Astrocyte of the hippocampus (primary cell): Measurements from ENCODE around the gene ZMYND8.
"Not testable (repeated sequence)": the region's sequence is repeated elsewhere in the genome, so short reads cannot be mapped to it uniquely, and the experiment has no call there.

Experiments used
- DNase-seq: peaks from one replicate; pipeline ENCODE4 v3.0.0; 2011; ENCODE audit warnings: low read depth, low spot score

Gene ZMYND8

DNA sequence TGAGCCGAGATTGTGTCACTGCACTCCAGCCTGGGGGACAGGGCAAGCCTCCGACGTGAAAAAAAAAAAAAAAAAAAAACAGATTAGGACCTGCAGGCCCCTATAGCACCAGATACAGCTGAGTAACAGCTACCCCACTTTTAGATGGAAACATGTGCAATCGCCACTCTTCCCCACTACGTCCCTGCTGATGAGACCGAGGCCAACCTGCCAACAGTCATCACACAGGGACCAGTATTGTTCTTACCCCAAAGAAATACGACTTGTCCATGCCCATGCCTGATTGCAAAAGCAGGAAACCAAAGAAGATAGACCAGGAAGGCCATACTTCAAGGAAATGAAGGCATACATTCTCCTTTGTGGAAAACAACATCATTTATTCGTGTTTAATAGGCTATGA is 45.8 kb downstream of the ZMYND8 start:
- DNase-seq: no peak

DNA sequence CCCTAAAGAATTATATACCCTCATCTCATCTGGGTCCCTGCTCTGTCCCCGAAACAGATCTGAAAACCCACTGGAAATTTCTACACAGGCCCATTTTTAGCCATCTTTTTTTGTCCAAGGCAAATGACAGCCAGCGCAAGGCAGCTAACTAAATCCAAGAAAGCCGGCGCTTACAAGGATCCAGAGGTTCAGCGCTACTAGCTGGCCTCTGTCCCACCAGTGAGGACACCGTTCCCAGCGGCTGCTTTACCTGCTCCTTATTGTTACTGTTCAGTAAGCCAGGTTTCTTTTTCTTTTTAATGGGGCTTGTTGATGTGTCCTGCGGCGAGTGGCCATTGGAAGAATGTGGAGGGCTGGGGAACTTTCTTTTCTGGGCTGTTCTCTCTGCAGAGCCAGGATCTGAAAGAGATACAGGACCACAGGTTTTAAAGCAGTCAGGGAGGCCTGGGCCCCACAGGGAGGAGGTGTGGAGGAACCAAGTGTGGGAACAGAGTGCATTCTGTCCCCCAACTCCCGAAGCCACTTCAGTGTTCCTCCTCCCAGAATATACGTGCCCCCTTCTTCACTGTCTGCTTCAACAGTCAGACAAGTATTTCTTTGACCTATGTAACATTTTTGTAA is 46.6 kb downstream of the ZMYND8 start:
- no peak for DNase-seq

DNA sequence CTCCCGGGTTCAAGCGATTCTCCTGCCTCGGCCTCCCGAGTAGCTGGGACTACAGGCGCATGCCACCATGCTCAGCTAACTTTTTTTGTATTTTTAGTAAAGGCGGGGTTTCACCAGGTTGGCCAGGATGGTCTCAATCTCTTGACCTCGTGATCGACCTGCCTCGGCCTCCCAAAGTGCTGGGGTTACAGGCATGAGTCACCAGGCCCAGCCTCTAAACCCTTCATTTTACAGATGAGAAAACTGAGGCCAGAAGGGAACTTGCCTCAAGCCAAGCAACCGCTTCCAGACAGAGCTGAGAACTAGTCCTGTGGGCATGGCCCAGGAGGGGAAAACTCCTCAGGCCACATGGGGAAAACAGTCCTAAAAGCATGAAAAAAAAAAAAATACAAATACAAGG is 47.1 kb downstream of the ZMYND8 start:
- no peak for DNase-seq

DNA sequence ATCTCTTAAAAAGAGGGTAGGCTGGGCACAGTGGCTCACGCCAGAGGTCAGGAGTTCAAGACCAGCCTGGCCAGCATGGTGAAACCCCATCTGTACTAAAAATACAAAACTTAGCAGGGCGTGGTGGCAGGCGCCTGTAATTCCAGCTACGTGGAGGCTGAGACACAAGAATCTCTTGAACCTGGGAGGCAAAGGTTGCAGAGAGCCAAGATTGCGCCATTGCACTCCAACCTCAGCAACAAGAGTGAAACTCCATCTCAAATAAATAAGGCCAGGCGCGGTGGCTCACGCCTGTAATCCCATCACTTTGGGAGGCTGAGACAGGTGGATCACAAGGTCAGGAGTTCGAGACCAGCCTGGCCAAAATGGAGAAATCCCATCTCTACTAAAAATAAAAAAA is 48.9 kb downstream of the ZMYND8 start:
- DNase-seq: not testable (repeated sequence)

DNA sequence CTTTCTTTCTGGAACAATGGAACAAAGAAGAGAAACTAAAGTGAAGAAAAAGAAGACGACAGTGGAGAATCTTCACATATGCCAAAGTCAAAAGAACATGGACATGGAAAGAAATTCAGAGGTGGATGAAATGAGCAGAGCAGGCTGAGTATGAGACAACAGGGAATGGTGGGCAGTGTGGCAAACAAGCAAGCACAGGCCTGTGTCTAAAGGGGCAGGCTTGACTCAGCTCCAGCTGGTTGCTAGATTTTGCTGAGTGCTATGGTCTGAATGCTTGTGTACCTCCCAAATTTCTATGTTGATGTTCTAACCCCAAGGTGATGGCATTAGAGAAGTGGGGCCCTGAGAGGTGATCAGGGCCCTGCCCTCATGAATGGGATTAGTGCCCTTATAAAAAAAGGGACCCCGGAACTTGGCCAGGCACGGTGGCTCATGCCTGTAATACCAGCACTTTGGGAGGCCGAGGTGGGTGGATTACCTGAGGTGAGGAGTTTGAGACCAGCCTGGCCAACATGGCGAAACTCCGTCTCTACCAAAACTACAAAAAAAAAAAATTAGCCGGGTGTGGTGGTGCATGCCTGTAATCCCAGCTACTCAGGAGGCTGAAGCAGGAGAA is 49.6 kb downstream of the ZMYND8 start:
- DNase-seq: no peak

DNA sequence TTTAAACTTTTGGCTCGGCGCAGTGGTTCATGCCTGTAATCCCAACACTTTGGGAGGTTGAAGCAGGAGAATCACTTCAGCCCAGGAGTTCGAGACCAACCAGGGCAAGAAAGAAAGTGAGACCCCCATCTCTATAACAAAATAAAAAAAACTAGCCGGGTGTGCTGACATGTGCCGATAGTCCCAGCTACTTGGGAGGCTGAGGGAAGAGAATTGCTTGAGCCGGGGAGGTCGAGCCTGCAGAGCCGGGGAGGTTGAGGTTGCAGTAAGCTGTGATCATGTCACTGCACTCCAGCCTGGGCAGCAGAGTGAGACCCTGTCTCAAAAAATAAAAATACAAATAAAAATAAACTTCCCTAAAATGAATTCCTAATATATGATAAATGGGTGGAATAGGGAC is 50.4 kb downstream of the ZMYND8 start:
- DNase-seq: no peak

DNA sequence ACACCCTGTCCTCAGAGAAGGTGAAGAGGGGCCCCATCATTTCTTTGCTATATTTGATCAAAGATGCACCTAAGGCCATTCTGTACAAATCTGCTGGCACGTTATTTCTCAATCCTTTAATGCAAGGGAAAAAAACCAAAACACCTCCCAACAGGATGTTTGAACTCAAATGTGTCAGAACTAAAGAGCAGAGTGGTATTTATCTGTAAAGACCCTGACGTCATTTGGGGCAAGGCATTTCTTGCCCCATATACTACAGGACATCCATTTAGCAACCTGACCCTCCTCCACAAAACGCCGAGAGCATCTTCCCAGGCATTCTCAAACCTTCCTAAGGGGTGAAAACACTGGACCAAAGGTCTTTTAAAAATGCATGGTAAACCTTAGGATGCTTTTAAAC is 50.8 kb downstream of the ZMYND8 start:
- DNase-seq: no peak

DNA sequence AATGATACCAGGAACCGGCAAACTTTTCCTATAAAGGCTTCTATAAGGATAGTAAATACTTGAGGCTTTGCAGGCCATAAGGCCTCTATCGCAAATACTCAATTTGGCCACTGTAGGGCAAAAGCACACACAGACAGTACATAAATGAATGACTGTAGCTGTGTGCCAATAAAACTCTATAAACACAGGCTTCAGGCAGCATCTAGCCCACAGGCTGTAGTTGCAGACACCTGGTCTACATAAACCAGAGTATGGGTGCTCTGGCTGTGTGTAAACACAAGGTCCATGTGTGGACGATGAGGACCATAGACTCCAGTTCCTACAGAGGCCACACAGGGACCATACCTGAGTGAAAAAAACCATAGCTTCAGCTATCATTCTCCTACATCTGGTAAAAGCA is 52.2 kb downstream of the ZMYND8 start:
- no peak for DNase-seq

DNA sequence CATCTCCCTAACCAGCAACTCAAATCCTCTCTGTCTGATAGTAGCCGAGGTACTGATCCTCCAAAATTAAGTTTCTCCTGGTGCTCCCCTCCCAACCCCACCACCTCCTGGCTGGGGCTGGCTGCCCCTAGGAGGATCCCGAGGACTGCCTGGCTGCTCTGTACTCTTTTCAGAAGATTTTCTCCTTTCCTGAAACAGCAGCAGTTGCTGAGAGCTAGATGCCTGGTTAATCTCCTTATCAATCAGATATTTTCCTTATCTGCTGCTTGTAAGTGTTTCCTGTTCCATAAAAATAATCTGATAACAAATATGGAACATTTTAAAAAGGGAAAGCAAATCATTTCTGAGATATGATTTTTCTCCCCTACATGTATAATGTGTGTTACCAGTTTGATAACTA is 52.8 kb downstream of the ZMYND8 start:
- DNase-seq: no peak

DNA sequence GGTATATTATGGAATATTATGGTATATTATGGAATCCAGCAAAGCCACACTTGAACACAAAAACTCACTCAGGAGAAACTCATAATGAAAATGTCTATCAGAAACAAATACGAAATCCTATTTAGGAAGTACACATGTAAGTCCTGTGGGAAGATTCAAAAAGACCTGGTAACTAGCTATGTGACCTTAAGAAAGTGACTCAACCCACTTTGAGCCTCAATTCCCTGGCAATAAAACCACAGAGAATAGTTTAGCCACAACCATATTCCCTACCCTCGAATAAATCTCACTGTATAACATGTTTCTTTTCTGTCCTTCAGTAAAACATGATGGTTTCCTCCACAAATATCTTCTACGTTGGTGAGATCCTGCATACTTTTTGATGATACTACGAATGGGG is 56.4 kb downstream of the ZMYND8 start:
- DNase-seq: peak; percentile 51

DNA sequence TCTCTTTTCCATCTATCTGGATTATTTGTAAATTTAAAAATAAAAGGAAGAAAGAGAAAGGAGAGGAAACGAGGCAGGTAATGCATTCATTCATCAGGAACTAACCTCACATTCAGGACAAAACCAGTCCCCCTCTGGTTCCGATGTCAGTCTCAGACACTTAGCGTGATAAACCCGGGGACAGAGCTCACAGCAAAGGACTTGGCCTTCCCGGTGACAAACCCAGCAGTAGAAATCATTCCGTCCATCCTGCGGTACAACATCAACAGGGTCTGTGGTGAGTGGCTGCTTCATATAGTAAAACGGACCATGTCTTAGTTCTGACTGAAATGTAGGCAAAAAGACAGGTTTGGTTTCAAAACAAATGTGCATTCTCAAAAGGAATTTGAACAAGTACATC is 57.9 kb downstream of the ZMYND8 start:
- DNase-seq: no peak

DNA sequence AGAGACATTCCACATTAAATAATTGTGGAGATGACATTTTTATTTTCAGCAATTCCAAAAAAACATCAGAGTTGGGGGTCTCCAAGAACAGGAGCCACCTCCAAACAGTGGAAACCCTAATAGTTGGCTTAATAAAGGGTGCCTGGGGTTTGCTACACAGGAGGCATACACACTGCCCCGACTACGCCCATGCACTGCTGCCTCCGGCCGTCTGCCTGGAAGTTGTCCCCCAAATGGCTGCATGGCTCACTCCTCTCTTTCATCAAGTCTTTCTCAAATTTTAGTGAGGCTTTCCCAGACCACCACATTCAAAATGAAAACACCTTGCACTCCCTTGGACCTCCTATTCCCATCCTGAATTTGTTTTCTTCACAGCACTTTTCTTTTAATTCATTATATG is 58.8 kb downstream of the ZMYND8 start:
- DNase-seq: no peak

DNA sequence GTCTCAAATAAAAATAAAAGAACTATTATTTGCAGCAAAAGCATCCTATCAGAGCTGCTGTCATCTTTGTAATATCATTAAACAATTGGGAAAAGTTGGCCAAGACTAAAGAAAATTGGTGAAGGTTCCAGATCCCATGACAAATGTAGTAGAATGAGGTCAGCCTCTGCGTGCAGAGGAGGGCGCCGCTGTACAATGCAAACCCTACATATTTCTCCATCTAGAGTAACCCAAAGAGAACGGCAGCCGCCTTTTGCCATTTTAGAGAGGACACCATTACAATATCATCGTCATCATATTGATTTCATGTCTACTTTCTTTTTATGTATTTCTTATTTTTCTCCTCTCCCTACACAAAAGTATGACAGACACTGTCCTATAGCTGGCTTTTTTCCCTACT is 59.5 kb downstream of the ZMYND8 start:
- DNase-seq: no peak

DNA sequence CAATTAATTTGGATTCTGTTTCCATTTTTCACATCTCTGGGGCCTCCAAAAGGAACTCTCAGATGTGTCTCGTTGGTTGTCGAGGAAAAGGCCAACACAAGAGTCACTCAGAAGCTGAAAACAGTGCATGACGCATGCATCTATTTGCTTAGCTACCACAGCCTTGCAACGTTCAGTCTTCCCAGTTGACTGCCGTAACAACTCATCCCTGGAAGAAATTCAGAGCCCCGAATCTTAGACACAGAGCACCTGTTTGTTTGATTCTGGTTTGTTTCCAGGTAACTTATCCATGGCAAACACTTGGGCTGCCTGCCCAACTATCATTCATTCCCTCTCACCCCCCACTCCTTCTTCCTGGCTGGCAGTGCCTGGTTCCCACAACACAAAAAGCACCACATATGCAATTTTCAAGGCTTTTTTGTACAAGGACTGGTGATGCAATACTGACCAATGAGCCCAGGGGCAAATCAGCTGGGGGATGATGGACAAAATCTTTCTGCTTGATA is 60.5 kb downstream of the ZMYND8 start:
- peak; percentile 40 for DNase-seq

DNA sequence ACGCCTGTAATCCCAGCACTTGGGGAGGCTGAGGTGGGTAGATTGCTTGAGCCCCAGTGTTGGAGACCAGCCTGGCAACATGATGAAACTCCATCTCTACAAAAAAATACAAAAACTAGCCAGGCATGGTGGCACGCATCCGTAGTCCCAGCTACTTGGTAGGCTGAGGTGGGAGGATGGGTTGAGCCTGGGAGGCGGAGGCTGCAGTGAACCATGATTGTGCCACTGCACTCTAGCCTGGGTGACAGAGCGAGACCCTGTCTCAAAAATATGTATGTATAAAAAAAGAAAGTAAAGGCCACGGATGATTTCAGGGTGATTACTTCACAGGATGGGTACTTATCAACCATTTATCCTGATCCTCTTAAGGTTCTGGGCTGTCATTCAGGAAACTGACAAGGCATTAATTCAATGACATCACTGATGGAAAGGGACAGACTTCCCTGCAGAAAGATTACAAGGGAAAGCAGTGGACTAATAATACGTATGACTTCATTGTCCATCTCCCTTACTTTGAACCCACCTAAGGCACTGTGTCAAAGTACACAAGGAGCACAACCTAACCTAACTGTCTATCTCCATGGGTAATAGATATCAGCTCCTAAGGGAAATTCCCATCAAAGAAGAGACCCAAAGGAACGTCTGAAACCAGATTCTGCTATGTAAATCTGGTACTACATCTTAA is 61.2 kb downstream of the ZMYND8 start:
- DNase-seq: no peak

DNA sequence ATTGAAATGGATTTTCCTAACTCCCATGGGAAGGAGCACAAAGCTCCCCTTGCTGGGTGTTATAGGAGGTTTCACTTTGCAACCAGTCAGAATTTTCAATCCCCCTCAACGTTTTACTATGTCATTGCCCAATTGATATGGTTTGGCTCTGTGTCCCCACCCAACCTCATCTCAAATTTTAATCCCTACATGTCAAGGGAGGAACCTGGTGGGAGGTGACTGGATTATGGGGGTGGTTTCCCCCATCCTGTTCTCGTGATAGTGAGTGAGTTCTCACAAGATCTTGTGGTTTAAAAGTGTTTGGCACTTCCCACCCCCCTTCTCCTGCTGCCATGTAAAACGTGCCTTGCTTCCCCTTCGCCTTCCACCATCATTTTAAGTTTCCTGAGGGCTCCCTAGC is 62.9 kb downstream of the ZMYND8 start:
- DNase-seq: no peak

DNA sequence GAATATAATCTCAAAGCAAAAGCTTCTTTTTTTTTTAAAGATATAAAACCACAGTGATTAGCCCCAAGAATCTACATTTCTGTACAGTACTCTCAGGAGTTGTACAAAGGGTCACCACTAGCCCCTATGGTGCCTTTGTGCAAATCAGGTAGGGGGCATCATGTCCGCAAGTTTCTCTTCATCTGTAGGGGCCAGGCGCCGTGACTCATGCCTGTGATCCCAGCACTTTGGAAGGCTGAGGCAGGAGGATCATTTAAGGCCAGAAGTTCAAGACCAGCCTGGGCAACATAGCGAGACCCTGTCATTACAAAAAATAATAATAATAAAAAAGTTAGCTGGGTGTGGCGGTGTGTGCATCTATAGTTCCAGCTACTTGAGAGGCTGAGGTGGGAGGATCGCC is 63.9 kb downstream of the ZMYND8 start:
- DNase-seq: no peak

DNA sequence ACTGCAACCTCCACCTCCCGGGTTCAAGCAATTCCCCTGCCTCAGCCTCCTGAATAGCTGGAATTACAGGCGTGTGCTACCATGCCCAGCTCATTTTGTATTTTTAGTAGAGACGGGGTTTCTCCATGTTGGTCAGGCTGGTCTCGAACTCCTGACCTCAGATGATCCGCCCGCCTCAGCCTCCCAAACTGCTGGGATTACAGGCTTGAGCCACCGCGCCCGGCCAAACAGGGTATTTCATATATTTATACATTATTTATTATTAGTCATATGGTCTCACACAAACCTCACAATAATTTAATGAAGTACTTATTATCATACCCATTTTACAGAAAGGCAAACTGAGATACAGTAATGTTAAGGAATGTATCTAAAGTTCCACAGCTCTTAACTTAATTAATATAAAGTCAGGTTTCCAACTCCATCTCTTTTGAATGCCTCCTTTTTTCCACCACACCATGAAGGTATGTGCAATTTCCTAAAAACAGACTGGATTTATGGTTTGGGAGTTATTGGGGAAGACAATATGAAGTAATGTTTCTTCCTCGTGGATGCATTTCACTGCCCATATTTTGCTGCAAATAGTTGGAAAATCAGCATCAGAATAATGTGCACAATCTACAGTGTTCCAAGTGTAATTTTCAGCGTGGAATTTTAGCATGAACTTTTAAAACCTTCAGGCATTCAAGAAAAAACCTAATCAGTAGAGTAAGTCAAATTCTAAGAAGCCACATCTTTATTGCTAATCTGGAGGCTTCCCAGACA is 65.7 kb downstream of the ZMYND8 start:
- no peak for DNase-seq

DNA sequence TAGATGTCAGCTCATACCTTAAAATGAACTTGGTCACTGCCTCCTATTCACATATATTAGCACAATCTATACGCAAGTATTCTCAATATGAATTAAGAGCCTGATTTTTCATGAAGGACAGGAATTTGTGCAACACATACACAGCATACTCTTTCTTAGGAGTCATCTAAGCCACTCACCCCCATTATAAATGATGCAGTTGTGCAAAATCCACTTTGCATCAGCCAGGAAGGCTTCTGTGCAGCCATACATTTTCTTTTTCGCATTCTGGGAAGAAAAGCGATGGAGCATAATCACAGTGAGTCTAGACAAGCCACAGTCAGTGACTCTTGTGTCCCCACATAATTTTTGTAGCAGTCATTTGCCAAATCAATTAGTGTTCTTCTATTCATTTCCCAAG is 66.5 kb downstream of the ZMYND8 start:
- DNase-seq: no peak

DNA sequence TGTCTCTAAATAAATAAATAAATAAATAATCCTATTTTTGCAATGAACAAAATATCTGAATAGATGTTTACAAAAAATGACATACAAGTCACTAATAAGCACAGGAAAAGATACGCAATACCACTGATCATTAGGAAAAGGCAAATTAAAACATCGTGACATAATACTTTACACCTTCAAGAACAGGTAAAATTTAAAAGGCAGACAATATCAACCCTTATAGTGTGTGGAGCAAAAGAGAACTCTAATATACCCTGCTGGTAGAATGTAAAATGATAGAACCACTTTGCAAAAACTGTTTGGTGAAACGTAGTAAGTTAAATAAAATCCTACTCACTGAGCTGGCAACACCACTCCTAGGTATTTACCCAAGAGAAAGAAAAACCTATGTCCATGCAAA is 67.4 kb downstream of the ZMYND8 start:
- DNase-seq: no peak

DNA sequence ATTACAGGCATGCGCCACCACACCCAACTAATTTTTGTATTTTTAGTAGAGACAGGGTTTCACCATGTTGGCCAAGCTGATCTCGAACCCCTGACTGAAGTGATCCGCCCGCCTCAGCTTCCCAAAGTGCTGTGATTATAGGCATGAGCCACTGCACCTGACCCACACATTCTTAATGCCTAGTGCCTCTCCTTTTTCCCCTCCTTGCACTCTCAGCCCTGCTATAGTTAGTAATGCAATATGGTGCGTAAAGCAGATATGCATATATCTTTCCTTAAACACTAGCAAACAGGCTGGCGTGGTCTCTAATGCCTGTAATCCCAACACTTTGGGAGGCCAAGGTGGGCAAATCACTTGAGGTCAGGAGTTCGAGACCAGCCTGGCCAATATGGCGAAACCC is 68.0 kb downstream of the ZMYND8 start:
- DNase-seq: not testable (repeated sequence)

DNA sequence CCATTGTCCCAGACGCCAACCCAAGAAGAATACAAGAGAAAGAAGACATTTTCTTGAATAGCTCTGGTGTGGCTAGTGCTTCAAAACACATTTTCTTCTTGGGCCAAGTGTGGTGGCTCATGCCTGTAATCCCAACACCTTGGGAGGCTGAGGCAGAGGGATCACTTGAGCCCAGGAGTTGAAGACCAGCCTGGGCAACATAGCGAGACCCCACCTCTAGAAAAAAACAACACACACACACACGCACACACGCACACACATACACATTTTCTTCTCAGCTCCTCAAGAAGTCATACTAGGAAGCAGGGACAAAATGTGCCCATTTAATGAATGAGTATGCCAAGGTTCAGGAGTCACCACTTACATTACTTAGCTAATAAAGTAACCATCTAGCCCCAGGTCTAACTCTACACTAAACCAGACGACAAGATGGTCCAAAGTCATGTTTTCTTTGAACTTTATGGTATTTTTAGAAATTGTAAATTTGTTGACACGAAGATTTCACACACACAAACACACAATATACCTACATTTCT is 68.8 kb downstream of the ZMYND8 start:
- DNase-seq: no peak
